ENCODE results near the gene SPATA12.

Gene SPATA12

GRCh38 chr3:57085211-57085610 lies 24.7 kb downstream of the SPATA12 start:
- no peak for DNase-seq

- DNase-seq = no peak
These were observed 25.7 kb downstream of the SPATA12 start for GRCh38 chr3:57086201-57086600.

GRCh38 chr3:57087361-57088092 lies 27.1 kb downstream of the SPATA12 start:
- no peak for DNase-seq

- no peak for DNase-seq
These were observed 28.0 kb downstream of the SPATA12 start for GRCh38 chr3:57088503-57088902.

- no peak for DNase-seq
These were observed 28.6 kb downstream of the SPATA12 start for GRCh38 chr3:57089043-57089442.

GRCh38 chr3:57091521-57092273 lies 31.2 kb downstream of the SPATA12 start:
- DNase-seq = no peak

- DNase-seq = no peak
These were observed 33.0 kb downstream of the SPATA12 start for GRCh38 chr3:57093489-57093888.

GRCh38 chr3:57093971-57094535 lies 33.6 kb downstream of the SPATA12 start:
- DNase-seq = no peak

- DNase-seq = no peak
These were observed 34.1 kb downstream of the SPATA12 start for GRCh38 chr3:57094575-57094974.

GRCh38 chr3:57095363-57095762 lies 34.9 kb downstream of the SPATA12 start:
- DNase-seq = no peak

GRCh38 chr3:57097536-57097935 lies 37.1 kb downstream of the SPATA12 start:
- DNase-seq = no peak

GRCh38 chr3:57098418-57099310 lies 38.2 kb downstream of the SPATA12 start:
- no peak for DNase-seq

GRCh38 chr3:57100046-57100695 lies 39.7 kb downstream of the SPATA12 start:
- DNase-seq = peak; percentile 79

GRCh38 chr3:57105585-57105984 lies 45.1 kb downstream of the SPATA12 start:
- no peak for DNase-seq

- DNase-seq = no peak
These were observed 48.2 kb downstream of the SPATA12 start for GRCh38 chr3:57108684-57109083.

GRCh38 chr3:57109437-57110199 lies 49.2 kb downstream of the SPATA12 start:
- no peak for DNase-seq

GRCh38 chr3:57110214-57110613 lies 49.8 kb downstream of the SPATA12 start:
- no peak for DNase-seq

GRCh38 chr3:57110798-57111197 lies 50.3 kb downstream of the SPATA12 start:
- DNase-seq = peak; percentile 68

- DNase-seq = no peak
These were observed 51.7 kb downstream of the SPATA12 start for GRCh38 chr3:57112206-57112605.

GRCh38 chr3:57116501-57116900 lies 56.0 kb downstream of the SPATA12 start:
- DNase-seq = no peak

- DNase-seq = no peak
These were observed 57.8 kb downstream of the SPATA12 start for GRCh38 chr3:57118254-57118653.

GRCh38 chr3:57120040-57120439 lies 59.6 kb downstream of the SPATA12 start:
- peak; percentile 37 for DNase-seq

All from retina (tissue), 1 donor.